ENCODE data around the gene DIP2B. TPM values are rescaled to one million over a fixed set of nuclear protein-coding genes. Genes with fewer than 3 reads are reported as not detected.

Gene DIP2B
- total RNA-seq, 2 experiments from 2014 or later = 21.2 to 23.7 TPM

DNA sequence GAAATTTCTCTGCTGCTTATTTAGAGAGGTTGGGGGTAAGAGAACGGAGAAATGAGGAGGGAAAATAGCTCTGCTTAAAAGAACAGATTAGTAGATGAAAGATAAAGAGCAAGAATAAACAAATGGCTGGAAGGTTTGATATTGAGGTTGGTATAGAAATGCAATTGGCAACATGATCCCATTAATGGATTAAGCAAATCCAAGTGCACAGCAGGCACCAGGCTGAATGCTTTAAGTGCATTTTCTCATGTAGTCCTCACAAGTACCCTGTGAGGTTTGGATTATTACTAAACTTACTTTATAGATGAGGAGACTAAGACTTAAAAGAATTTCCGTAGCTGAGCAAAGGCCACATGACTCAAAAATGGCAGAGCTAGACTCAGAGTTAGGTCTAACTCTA is 182.2 kb downstream of the DIP2B start:
- TF ChIP-seq, protein P1, sequence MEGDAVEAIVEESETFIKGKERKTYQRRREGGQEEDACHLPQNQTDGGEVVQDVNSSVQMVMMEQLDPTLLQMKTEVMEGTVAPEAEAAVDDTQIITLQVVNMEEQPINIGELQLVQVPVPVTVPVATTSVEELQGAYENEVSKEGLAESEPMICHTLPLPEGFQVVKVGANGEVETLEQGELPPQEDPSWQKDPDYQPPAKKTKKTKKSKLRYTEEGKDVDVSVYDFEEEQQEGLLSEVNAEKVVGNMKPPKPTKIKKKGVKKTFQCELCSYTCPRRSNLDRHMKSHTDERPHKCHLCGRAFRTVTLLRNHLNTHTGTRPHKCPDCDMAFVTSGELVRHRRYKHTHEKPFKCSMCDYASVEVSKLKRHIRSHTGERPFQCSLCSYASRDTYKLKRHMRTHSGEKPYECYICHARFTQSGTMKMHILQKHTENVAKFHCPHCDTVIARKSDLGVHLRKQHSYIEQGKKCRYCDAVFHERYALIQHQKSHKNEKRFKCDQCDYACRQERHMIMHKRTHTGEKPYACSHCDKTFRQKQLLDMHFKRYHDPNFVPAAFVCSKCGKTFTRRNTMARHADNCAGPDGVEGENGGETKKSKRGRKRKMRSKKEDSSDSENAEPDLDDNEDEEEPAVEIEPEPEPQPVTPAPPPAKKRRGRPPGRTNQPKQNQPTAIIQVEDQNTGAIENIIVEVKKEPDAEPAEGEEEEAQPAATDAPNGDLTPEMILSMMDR (IDR thresholded peaks at IDR 0.05) = no peak
- Mint-ChIP-seq H3K27ac (no peak overlapping the region), H3K4me1 (ENCODE audit: low read depth) (no peaks in the 10 kb centered on the region), H3K27me3 (no peaks in the 10 kb centered on the region), H3K9me3 (no peaks in the 10 kb centered on the region), H3K36me3 (ENCODE audit: low read depth) (peaks cover 7% of the 10 kb centered on the region), H3K4me3 (no peak overlapping the region)
- POLR2A ChIA-PET = no interaction called here
- CTCF ChIA-PET = interaction anchor here (1.3 kb wide), 1 partner anchor 13 kb away, joined by 3 read pairs; no protein-coding TSS in a partner anchor
- ATAC-seq (no peak), DNase-seq (no peak)
- intact Hi-C loops (cut with micrococcal nuclease) = no loop called here

DNA sequence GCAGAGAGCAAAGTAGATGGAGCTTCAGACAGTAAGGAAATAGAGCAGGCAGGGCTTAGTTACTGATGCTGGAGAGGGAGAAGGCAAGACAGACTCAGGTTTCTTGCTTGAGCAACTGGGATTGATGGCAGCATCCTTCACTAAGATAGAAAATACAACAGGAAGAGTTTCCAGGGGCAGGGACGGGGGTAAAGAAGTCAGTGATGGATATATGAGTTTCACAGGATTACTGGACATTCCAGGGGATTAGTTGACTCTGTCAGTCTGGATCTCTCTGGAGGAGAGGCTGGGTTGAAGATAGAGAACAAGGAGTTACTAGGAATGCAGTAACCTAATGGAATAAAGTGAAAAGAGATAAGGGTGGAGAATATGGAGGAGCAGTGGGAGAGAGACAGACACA is 184.7 kb downstream of the DIP2B start:
- no peak overlapping the region for H3K27ac Mint-ChIP-seq
- no peak overlapping the region for H3K4me3 Mint-ChIP-seq
- ATAC-seq = no peak
- peaks cover 6% of the 10 kb centered on the region for H3K36me3 Mint-ChIP-seq (ENCODE audit: low read depth)
- TF ChIP-seq, protein P1 (IDR thresholded peaks at IDR 0.05) = no peak
- POLR2A ChIA-PET = no interaction called here
- no peaks in the 10 kb centered on the region for H3K27me3 Mint-ChIP-seq
- no peaks in the 10 kb centered on the region for H3K9me3 Mint-ChIP-seq
- no peak for DNase-seq
- CTCF ChIA-PET = interaction anchor here (1.3 kb wide), 1 partner anchor 184 kb away, joined by 4 read pairs; the partner anchor contains the start of gene DIP2B
- H3K4me1 Mint-ChIP-seq (ENCODE audit: low read depth) = no peaks in the 10 kb centered on the region
- intact Hi-C loops (cut with micrococcal nuclease) = no loop called here

DNA sequence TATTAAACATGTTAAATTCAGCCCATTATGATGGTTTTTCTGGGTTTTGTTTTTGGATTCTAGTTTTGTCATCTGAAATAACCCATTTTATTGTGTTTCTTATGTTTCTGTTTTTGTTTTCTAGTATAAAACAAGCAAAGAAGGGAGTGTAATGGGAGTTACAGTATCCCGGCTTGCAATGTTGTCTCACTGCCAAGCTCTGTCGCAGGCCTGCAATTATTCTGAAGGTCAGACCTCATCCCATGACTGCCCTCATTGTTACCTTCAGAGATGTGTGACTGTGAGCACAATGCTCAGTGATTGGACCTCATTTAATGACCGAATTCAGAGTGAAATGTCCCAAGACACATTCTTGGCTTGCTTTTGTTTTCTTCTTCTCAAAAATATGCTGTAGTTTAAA is 186.1 kb downstream of the DIP2B start:
- Mint-ChIP-seq H3K27me3 (no peaks in the 10 kb centered on the region), H3K36me3 (ENCODE audit: low read depth) (peaks cover 4% of the 10 kb centered on the region), H3K4me1 (ENCODE audit: low read depth) (no peaks in the 10 kb centered on the region), H3K9me3 (no peaks in the 10 kb centered on the region), H3K27ac (no peak overlapping the region), H3K4me3 (no peak overlapping the region)
- TF ChIP-seq, protein P1 (IDR thresholded peaks at IDR 0.05) = no peak
- ATAC-seq = no peak
- ChIA-PET CTCF (no interaction called here), POLR2A (interaction anchor here (0.7 kb wide), 1 partner anchor 47 kb away, joined by 3 read pairs; no protein-coding TSS in a partner anchor)
- no peak for DNase-seq
- intact Hi-C loops (cut with micrococcal nuclease) = no loop called here

DNA sequence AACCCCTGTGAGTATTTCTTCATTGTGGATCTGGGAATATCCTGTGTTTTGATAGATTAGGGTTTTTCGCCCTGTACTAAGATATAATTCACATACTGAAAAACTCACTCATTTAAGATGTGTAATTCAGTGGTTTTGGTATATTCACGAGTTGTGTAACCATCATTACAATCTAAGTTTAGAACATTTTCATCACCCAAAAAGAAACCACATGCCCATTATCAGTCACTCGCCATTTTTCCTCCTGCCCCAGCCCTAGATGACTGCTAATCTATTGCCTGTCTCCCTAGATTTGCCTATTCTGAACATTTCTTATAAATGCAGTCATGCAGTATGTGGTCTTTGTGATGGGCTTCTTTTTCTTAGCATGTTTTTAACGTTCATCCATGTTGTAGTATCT is 191.2 kb downstream of the DIP2B start:
- H3K4me3 Mint-ChIP-seq = no peak overlapping the region
- ChIA-PET POLR2A (no interaction called here), CTCF (no interaction called here)
- H3K27me3 Mint-ChIP-seq = no peaks in the 10 kb centered on the region
- intact Hi-C loops (cut with micrococcal nuclease) = no loop called here
- TF ChIP-seq, protein P1 (IDR thresholded peaks at IDR 0.05) = no peak
- H3K27ac Mint-ChIP-seq = no peak overlapping the region
- peaks cover 11% of the 10 kb centered on the region for H3K36me3 Mint-ChIP-seq (ENCODE audit: low read depth)
- no peaks in the 10 kb centered on the region for H3K9me3 Mint-ChIP-seq
- DNase-seq = no peak
- H3K4me1 Mint-ChIP-seq (ENCODE audit: low read depth) = no peaks in the 10 kb centered on the region
- ATAC-seq = no peak

DNA sequence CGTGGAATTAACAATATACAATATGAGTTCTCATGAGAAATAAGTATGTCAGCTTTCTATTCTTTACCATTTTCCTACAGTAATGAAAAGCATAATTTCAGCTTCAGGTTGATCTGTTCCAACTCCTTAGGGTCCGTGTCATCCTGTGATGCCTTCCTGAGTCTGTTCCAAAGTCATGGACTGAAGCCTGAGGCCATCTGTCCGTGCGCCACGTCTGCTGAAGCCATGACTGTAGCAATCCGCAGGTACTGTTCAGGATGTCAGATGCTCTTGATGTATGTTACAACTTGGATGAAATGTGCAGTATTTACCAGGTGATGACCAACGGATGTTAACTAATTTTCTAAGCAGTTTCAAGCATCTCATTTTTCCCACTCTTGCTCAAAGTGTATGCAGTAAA is 192.1 kb downstream of the DIP2B start:
- Mint-ChIP-seq H3K27ac (no peak overlapping the region), H3K36me3 (ENCODE audit: low read depth) (peaks cover 11% of the 10 kb centered on the region), H3K27me3 (no peaks in the 10 kb centered on the region), H3K9me3 (no peaks in the 10 kb centered on the region), H3K4me1 (ENCODE audit: low read depth) (no peaks in the 10 kb centered on the region), H3K4me3 (no peak overlapping the region)
- DNase-seq (no peak), ATAC-seq (no peak)
- POLR2A ChIA-PET = no interaction called here
- TF ChIP-seq, protein P1 (IDR thresholded peaks at IDR 0.05) = no peak
- CTCF ChIA-PET = interaction anchor here (1.2 kb wide), 1 partner anchor 730 kb away, joined by 3 read pairs; no protein-coding TSS in a partner anchor
- intact Hi-C loops (cut with micrococcal nuclease) = no loop called here

Measured in activated CD8-positive, alpha-beta T cell treated with anti-CD3 and anti-CD28 coated beads for 36 hours (primary cell).